ENCODE results near the gene LPIN3. TPM values are rescaled to one million over a fixed set of nuclear protein-coding genes. Genes with fewer than 3 reads are reported as not detected.
A peak's percentile ranks its signal among the peaks of the same experiment; 100 is the strongest.

LPIN3 gene
- total RNA-seq, 1 donor from 2014 or later, result 17.5 TPM

DNA sequence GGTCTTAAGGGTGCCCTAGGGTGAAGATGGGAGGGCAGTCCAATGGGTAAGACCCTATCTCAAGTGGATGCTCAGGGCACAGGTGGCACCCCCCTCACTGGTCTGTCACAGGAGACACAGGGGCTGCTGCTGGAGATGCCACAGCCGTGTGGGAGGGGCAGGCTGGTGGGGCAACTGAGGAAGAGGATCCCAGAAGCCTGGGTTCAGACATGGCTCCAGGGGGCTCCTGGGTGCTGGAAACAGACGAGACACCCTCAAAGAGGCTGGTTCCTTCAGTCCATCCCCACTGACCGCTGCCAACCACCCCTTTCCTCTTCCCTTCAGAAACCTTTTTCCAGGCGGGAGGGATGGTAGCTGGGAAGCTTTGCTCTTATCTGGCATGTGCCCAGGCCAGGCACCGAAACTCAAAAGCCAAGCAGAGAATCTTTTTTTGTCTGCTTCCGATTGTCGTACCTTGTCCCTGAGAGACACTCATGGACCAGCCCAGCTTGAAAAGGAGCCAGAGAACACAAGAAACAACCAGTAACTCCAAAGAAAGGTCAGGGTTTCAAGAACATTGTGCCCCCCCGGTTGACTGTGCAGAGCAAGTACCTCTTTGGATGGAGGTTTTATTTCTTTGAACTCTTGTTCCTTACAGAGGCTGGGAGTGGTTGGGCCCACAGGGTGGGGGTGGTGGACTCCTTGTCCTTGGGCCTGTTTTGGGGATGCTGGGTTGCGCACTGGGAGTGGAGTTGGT is 54.5 kb downstream of the LPIN3 start:
- Mint-ChIP-seq H3K27ac (no peak overlapping the region), H3K9me3 (no peaks in the 10 kb centered on the region), H3K36me3 (no peaks in the 10 kb centered on the region), H3K27me3 (peaks cover 2% of the 10 kb centered on the region), H3K4me3 (no peak overlapping the region), H3K4me1 (ENCODE audit: unreplicated experiment) (peaks cover 22% of the 10 kb centered on the region)
- TF ChIP-seq, protein P1, sequence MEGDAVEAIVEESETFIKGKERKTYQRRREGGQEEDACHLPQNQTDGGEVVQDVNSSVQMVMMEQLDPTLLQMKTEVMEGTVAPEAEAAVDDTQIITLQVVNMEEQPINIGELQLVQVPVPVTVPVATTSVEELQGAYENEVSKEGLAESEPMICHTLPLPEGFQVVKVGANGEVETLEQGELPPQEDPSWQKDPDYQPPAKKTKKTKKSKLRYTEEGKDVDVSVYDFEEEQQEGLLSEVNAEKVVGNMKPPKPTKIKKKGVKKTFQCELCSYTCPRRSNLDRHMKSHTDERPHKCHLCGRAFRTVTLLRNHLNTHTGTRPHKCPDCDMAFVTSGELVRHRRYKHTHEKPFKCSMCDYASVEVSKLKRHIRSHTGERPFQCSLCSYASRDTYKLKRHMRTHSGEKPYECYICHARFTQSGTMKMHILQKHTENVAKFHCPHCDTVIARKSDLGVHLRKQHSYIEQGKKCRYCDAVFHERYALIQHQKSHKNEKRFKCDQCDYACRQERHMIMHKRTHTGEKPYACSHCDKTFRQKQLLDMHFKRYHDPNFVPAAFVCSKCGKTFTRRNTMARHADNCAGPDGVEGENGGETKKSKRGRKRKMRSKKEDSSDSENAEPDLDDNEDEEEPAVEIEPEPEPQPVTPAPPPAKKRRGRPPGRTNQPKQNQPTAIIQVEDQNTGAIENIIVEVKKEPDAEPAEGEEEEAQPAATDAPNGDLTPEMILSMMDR (conservative IDR thresholded peaks at IDR 0.05), result no peak
- no peak for DNase-seq (ENCODE audit: extremely low spot score, unreplicated experiment)

DNA sequence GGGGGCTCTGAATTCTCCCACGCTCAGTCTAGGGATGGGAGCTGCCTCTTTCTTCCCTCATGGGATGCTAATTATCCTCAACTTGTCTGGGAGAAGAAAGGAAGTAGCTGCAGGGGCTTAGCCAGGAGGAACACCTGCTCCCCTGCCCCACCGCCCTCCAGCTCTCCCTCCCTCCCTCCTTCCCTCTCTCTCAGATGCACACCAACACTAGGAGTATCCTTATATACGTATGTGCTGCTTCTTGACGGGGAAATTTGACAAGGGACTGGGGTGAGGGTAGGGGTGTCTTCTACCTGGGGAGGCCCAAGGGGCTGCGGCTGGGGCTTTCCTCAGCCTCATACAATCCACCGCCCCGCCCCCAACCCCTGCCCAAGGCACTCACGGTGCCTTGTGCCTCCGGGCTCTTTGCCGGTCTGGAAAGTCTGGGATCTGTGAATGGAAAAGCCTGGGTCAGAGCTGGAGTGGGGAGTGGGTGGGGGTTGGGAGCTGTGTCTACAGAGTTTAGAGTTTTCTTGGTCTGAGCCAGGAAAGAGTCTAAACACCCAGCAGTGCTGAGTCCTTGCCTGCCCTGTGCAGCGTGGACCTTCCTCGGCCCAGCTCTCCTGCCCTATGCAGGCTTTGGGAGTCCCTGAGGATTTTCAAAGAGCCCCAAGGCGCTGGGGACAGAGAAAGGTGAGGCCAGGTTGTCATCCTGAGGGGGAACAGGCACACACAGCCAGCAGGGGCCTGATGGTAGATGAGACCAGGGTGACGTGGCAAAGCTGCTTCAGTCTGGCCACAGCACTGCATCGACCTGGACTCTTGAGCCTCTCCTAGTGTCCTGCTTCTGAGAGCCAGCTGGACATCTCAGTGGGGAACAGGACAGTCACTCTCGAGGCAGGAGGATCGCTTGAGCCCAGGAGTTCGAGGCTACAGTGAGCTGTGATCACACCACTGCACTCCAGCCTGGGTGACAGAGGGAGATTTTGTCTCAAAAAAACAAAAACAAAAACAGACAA is 55.3 kb downstream of the LPIN3 start:
- Mint-ChIP-seq H3K36me3 (no peaks in the 10 kb centered on the region), H3K27ac (peak overlapping the region; percentile 50), H3K4me3 (no peak overlapping the region), H3K4me1 (ENCODE audit: unreplicated experiment) (peaks cover 22% of the 10 kb centered on the region), H3K27me3 (peaks cover 2% of the 10 kb centered on the region), H3K9me3 (no peaks in the 10 kb centered on the region)
- TF ChIP-seq, protein P1 (conservative IDR thresholded peaks at IDR 0.05), result no peak
- DNase-seq (ENCODE audit: extremely low spot score, unreplicated experiment), result no peak

DNA sequence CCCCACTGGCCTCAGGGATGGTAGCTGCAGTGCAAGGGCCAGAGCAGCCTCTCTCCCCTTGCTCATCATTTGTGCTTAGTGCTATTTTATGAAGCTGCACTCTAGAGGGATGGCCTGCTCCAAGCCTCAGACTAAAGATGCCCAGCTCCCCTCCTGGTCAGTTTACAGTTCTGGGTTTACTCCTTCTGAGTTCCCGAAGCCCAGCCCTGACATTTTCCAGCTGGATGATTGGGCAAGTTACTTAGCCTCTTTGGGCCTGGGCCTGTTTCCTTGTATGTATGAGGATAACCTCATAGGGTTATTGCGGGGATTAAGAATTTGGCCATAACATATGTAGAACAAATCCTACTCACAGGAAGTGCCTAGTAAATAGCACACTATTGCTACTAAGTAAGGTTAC is 57.8 kb downstream of the LPIN3 start:
- Mint-ChIP-seq H3K27ac (no peak overlapping the region), H3K36me3 (peaks cover 6% of the 10 kb centered on the region), H3K4me3 (no peak overlapping the region), H3K4me1 (ENCODE audit: unreplicated experiment) (peaks cover 10% of the 10 kb centered on the region), H3K9me3 (no peaks in the 10 kb centered on the region), H3K27me3 (no peaks in the 10 kb centered on the region)
- TF ChIP-seq, protein P1 (conservative IDR thresholded peaks at IDR 0.05), result no peak
- DNase-seq (ENCODE audit: extremely low spot score, unreplicated experiment), result no peak

DNA sequence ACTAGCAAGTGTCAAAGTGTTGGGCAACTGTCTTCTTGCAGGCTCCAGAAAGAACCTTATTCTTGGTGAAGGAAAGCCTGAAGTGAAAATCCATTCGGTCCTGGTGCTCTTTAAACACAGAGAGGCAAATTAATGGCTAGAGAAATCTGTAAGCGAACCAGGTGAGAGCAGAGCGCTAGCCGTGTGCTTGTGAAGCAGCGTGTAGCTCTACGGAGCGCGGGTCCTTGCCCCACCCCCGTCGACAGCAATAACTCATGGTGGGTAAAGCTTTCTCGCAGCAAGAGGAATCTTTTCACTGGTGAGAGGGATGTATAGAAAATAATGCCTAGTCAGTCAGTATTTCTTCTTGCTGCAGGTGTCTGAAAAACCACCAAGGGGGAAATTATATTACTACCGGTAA is 63.0 kb downstream of the LPIN3 start:
- no peak overlapping the region for H3K27ac Mint-ChIP-seq
- H3K4me1 Mint-ChIP-seq (ENCODE audit: unreplicated experiment), result no peaks in the 10 kb centered on the region
- DNase-seq (ENCODE audit: extremely low spot score, unreplicated experiment), result no peak
- peaks cover 22% of the 10 kb centered on the region for H3K36me3 Mint-ChIP-seq
- H3K4me3 Mint-ChIP-seq, result no peak overlapping the region
- no peaks in the 10 kb centered on the region for H3K9me3 Mint-ChIP-seq
- no peaks in the 10 kb centered on the region for H3K27me3 Mint-ChIP-seq
- TF ChIP-seq, protein P1 (conservative IDR thresholded peaks at IDR 0.05), result no peak

DNA sequence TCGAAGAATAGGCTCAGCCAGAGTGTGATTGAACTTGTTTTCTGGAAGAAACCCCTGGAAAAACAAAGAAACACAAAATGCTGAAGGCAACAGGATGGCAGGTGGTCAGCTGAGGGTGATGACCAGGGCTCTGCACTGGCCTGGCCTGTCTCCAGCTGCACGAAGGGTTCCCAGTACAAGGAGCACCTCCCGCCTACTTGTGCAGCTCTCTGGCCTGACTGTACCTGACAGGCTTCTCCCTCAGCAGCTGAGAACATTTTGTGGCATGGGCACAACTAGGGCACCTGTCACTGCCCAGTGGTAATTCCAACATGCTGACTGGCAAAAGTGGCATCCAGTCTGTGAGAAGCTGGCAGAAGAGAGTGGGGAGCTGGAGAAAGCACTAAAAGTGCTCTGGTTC is 64.8 kb downstream of the LPIN3 start:
- peaks cover 31% of the 10 kb centered on the region for H3K36me3 Mint-ChIP-seq
- no peak overlapping the region for H3K4me3 Mint-ChIP-seq
- no peaks in the 10 kb centered on the region for H3K4me1 Mint-ChIP-seq (ENCODE audit: unreplicated experiment)
- no peak for DNase-seq (ENCODE audit: extremely low spot score, unreplicated experiment)
- H3K27me3 Mint-ChIP-seq, result no peaks in the 10 kb centered on the region
- TF ChIP-seq, protein P1 (conservative IDR thresholded peaks at IDR 0.05), result no peak
- H3K27ac Mint-ChIP-seq, result no peak overlapping the region
- no peaks in the 10 kb centered on the region for H3K9me3 Mint-ChIP-seq

Measured in type B pancreatic cell (in vitro differentiated cells).